ENCODE measurements around the gene AHSA1. TPM values are rescaled to one million over a fixed set of nuclear protein-coding genes. Genes with fewer than 3 reads are reported as not detected.

The AHSA1 gene
- polyA plus RNA-seq, 1 of the 3 experiments (the other 2 are of a cell fraction): 366 TPM

DNA sequence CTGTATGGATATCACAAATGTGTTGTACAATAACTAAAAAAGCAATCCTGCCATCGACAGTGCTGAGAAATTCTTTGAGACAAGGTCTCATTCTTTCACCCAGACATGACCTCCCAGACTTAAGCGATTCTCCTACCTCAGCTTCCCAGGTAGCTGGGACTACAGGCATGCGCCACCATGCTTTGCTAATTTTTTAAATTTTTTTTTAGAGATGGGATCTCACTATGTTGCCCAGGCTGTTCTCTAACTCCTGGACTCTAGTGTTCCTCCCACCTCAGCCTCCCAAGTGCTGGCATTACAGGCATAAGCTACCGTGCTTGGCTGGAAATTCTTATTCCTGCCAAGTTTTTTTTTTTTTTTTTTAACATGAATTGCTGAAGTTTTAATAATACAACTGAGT is 18.0 kb upstream of the AHSA1 start:
- POLR2A ChIA-PET: no interaction called here
- H3K36me3 ChIP-seq (replicated peaks in 1 of 2; ENCODE audit: control insufficient read depth in 1 of 2, insufficient read depth in 2 of 2, low read length in 1 of 2): peaks cover 60 to 65% of the 10 kb centered on the region in 2 experiments
- no peak overlapping the region for H3K27ac ChIP-seq (ENCODE audit: low read depth in 2 of 2, low read length in 1 of 2)
- CTCF ChIA-PET: no interaction called here
- H3K27me3 ChIP-seq (ENCODE audit: insufficient read depth): no peaks in the 10 kb centered on the region
- H3K9ac ChIP-seq: no peak overlapping the region
- WGBS (ENCODE audit: low lambda C conversion rate): 97% methylated on average over 4 of the region's 4 CpGs
- DNase-seq: no peak
- no peak overlapping the region for H2AFZ ChIP-seq (ENCODE audit: low read depth)
- no peaks in the 10 kb centered on the region for H3K79me2 ChIP-seq (ENCODE audit: insufficient read depth)
- H3K4me1 ChIP-seq (ENCODE audit: control insufficient read depth in 1 of 2, insufficient read depth in 2 of 2, low read depth in 1 of 2, low read length in 1 of 2): no peaks in the 10 kb centered on the region
- H3K9me2 ChIP-seq: no peaks in the 10 kb centered on the region
- no peak overlapping the region for H3K4me2 ChIP-seq
- TF ChIP-seq, protein P1, sequence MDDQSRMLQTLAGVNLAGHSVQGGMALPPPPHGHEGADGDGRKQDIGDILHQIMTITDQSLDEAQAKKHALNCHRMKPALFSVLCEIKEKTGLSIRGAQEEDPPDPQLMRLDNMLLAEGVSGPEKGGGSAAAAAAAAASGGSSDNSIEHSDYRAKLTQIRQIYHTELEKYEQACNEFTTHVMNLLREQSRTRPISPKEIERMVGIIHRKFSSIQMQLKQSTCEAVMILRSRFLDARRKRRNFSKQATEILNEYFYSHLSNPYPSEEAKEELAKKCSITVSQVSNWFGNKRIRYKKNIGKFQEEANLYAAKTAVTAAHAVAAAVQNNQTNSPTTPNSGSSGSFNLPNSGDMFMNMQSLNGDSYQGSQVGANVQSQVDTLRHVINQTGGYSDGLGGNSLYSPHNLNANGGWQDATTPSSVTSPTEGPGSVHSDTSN (IDR thresholded peaks at IDR 0.05): no peak
- TF ChIP-seq, protein P2, sequence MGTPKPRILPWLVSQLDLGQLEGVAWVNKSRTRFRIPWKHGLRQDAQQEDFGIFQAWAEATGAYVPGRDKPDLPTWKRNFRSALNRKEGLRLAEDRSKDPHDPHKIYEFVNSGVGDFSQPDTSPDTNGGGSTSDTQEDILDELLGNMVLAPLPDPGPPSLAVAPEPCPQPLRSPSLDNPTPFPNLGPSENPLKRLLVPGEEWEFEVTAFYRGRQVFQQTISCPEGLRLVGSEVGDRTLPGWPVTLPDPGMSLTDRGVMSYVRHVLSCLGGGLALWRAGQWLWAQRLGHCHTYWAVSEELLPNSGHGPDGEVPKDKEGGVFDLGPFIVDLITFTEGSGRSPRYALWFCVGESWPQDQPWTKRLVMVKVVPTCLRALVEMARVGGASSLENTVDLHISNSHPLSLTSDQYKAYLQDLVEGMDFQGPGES (IDR thresholded peaks at IDR 0.05; ENCODE audit: low read depth, low read length): no peak
- TF ChIP-seq MEF2A (IDR thresholded peaks at IDR 0.05; ENCODE audit: borderline replicate concordance, low read depth) (no peak), GATA2 (CRISPR knock-in tag; IDR thresholded peaks at IDR 0.05) (no peak), ELF1 (IDR thresholded peaks at IDR 0.05) (no peak), GABPA (IDR thresholded peaks at IDR 0.05; ENCODE audit: low read depth) (no peak), TEAD4 (IDR thresholded peaks at IDR 0.05; ENCODE audit: borderline replicate concordance, insufficient read depth) (no peak), RXRA (IDR thresholded peaks at IDR 0.05; ENCODE audit: borderline replicate concordance, low read depth) (no peak), FOXJ3 (CRISPR knock-in tag; IDR thresholded peaks at IDR 0.05) (no peak), TCF12 (IDR thresholded peaks at IDR 0.05) (no peak), TAF1 (IDR thresholded peaks at IDR 0.05; ENCODE audit: borderline replicate concordance, low read depth, low read length) (no peak), EZH2phosphoT487 (IDR thresholded peaks at IDR 0.05; ENCODE audit: borderline replicate concordance, low read depth) (no peak)
- TF ChIP-seq, protein P3, sequence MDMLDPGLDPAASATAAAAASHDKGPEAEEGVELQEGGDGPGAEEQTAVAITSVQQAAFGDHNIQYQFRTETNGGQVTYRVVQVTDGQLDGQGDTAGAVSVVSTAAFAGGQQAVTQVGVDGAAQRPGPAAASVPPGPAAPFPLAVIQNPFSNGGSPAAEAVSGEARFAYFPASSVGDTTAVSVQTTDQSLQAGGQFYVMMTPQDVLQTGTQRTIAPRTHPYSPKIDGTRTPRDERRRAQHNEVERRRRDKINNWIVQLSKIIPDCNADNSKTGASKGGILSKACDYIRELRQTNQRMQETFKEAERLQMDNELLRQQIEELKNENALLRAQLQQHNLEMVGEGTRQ (IDR thresholded peaks at IDR 0.05; ENCODE audit: borderline replicate concordance, low read depth, low read length): no peak
- TF ChIP-seq, protein P4, sequence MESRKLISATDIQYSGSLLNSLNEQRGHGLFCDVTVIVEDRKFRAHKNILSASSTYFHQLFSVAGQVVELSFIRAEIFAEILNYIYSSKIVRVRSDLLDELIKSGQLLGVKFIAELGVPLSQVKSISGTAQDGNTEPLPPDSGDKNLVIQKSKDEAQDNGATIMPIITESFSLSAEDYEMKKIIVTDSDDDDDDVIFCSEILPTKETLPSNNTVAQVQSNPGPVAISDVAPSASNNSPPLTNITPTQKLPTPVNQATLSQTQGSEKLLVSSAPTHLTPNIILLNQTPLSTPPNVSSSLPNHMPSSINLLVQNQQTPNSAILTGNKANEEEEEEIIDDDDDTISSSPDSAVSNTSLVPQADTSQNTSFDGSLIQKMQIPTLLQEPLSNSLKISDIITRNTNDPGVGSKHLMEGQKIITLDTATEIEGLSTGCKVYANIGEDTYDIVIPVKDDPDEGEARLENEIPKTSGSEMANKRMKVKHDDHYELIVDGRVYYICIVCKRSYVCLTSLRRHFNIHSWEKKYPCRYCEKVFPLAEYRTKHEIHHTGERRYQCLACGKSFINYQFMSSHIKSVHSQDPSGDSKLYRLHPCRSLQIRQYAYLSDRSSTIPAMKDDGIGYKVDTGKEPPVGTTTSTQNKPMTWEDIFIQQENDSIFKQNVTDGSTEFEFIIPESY (IDR thresholded peaks at IDR 0.05; ENCODE audit: borderline replicate concordance, low read depth): no peak
- TF ChIP-seq, protein P5, sequence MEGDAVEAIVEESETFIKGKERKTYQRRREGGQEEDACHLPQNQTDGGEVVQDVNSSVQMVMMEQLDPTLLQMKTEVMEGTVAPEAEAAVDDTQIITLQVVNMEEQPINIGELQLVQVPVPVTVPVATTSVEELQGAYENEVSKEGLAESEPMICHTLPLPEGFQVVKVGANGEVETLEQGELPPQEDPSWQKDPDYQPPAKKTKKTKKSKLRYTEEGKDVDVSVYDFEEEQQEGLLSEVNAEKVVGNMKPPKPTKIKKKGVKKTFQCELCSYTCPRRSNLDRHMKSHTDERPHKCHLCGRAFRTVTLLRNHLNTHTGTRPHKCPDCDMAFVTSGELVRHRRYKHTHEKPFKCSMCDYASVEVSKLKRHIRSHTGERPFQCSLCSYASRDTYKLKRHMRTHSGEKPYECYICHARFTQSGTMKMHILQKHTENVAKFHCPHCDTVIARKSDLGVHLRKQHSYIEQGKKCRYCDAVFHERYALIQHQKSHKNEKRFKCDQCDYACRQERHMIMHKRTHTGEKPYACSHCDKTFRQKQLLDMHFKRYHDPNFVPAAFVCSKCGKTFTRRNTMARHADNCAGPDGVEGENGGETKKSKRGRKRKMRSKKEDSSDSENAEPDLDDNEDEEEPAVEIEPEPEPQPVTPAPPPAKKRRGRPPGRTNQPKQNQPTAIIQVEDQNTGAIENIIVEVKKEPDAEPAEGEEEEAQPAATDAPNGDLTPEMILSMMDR (IDR thresholded peaks at IDR 0.05): no peak
- no peaks in the 10 kb centered on the region for H3K9me3 ChIP-seq
- H3F3A ChIP-seq (replicated peaks; ENCODE audit: insufficient read depth): peaks cover 14% of the 10 kb centered on the region
- no peaks in the 10 kb centered on the region for H4K20me1 ChIP-seq (ENCODE audit: insufficient read depth)
- H3K4me3 ChIP-seq (ENCODE audit: low read depth in 2 of 2, low read length in 1 of 2): no peak overlapping the region

All from SK-N-SH (cell line).